ENCODE results near the gene VEGFB.
A peak's percentile ranks its signal among the peaks of the same experiment; 100 is the strongest.

The VEGFB gene

GRCh38 chr11:64251016-64251752 is 16.8 kb downstream of the VEGFB start, which contains the start of gene PLCB3:
Gene PLCB3 (plus strand): TSS chr11:64251530. CDS start chr11:64251650, 120 bp downstream.
- Histone ChIP-seq H3K4me3 (ENCODE audit: low read length in 2 of 2) (peak within 1 kb of the TSS; percentile 81 to 85), H3K36me3 (ENCODE audit: control insufficient read depth in 2 of 2, insufficient read depth in 2 of 2, low read length in 2 of 2) (peaks cover 17% of the 10 kb centered on the region in 2 donors), H3K4me1 (ENCODE audit: control insufficient read depth in 2 of 2, insufficient read depth in 2 of 2, low read length in 2 of 2) (peaks cover 30% of the 10 kb centered on the region in 2 donors), H3K9ac (ENCODE audit: low read depth in 1 of 2, low read length in 2 of 2) (peak within 1 kb of the TSS; percentile 84 to 93), H3K9me3 (ENCODE audit: control insufficient read depth in 2 of 2, low read length in 2 of 2) (no peaks in the 10 kb centered on the region), H3K27me3 (ENCODE audit: control insufficient read depth in 2 of 2, insufficient read depth in 2 of 2, low read length in 2 of 2) (no peaks in the 10 kb centered on the region), H3K27ac (ENCODE audit: low read depth in 2 of 2, low read length in 2 of 2) (peak within 1 kb of the TSS; percentile 85 to 86)

DNA sequence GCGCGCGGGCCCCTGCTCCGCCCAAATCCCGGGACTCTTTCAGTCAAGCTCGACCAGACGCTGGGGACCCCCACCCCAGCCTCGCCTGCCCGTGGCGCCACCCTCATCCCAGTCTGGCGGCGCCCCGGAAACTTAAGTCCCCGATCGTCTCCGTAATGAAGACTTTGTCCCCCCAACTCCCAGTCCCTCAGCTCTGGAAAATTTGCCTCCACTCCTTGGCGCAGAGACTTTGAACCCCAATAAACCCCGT is 17.3 kb downstream of the VEGFB start:
- Histone ChIP-seq H3K9ac (ENCODE audit: low read depth in 1 of 2, low read length in 2 of 2) (peak overlapping the region; percentile 84 to 93), H3K4me1 (ENCODE audit: control insufficient read depth in 2 of 2, insufficient read depth in 2 of 2, low read length in 2 of 2) (peaks cover 30% of the 10 kb centered on the region in 2 donors), H3K4me3 (ENCODE audit: low read length in 2 of 2) (peak overlapping the region; percentile 81 to 85), H3K36me3 (ENCODE audit: control insufficient read depth in 2 of 2, insufficient read depth in 2 of 2, low read length in 2 of 2) (peaks cover 22% of the 10 kb centered on the region in 2 donors), H3K27ac (ENCODE audit: low read depth in 2 of 2, low read length in 2 of 2) (peak overlapping the region; percentile 85 to 86), H3K27me3 (ENCODE audit: control insufficient read depth in 2 of 2, insufficient read depth in 2 of 2, low read length in 2 of 2) (no peaks in the 10 kb centered on the region), H3K9me3 (ENCODE audit: control insufficient read depth in 2 of 2, low read length in 2 of 2) (no peaks in the 10 kb centered on the region)

DNA sequence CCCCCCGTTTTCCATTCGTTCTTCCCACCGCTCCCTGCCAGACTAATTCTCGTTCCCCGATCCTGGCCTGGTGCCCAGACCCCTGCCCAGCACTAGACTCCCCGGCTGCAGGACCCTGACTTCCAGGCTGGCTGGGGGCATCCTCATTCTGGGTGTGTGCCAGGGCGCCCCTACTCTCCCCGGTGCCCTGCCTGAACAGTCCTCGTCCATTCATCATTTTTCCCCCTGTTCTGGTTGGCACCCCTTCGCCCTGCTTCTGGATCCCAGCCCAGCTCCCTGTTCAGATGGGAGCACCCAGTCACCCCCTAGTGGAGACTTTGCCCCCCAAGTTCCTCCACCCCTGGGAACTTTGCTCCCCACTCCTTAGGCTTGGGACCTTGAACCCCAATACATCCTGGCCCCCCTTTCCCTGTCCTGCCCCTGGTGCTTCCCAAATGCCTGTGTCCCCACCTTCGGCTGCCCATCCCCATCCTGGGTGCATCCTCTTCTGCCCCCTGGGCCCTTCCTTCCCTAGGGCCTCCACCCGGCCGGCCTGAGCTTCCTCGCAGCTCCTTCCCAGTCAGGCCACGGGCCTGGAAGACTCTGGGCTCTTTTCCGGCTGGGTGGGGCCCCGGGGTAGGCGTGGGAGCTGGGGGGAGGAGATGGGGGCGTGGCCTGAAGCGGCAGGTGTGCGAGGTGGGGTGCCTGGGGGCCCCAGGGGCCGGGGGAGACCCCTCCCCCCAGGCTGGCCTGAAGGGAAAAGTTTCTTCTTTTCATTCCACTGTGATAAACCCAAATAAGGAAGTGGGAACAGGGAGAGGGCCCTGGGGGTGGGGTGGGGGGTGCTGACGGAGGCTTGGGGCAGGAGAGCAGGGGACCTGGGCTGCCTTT is 17.9 kb downstream of the VEGFB start:
- Histone ChIP-seq H3K36me3 (ENCODE audit: control insufficient read depth in 2 of 2, insufficient read depth in 2 of 2, low read length in 2 of 2) (peaks cover 22 to 23% of the 10 kb centered on the region in 2 donors), H3K4me1 (ENCODE audit: control insufficient read depth in 2 of 2, insufficient read depth in 2 of 2, low read length in 2 of 2) (peaks cover 26 to 30% of the 10 kb centered on the region in 2 donors), H3K9ac (ENCODE audit: low read depth in 1 of 2, low read length in 2 of 2) (peak overlapping the region; percentile 84 to 93), H3K27me3 (ENCODE audit: control insufficient read depth in 2 of 2, insufficient read depth in 2 of 2, low read length in 2 of 2) (no peaks in the 10 kb centered on the region), H3K4me3 (ENCODE audit: low read length in 2 of 2) (peak overlapping the region; percentile 81 to 85), H3K27ac (ENCODE audit: low read depth in 2 of 2, low read length in 2 of 2) (peak overlapping the region; percentile 85 to 86), H3K9me3 (ENCODE audit: control insufficient read depth in 2 of 2, low read length in 2 of 2) (no peaks in the 10 kb centered on the region)

DNA sequence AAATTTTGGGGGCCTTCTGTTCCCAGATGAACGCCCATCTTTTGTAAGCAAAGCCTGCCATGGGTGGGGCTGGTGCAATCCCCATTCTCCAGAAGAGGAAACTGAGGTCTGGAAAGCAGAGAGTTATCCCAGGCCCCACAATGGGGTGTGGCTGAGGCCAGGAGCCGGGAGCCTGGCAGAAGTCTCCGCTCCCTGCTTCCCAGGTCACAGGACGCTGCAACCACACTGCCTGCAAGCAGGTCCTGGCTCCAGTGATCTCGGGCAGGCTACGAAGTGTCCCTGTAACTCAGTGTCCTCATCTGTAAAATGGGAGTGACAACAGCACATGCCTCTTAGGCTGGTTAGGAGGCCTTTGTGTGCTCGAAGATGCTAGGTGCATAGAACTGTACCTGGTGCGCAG is 18.7 kb downstream of the VEGFB start:
- Histone ChIP-seq H3K9me3 (ENCODE audit: control insufficient read depth in 2 of 2, low read length in 2 of 2) (no peaks in the 10 kb centered on the region), H3K36me3 (ENCODE audit: control insufficient read depth in 2 of 2, insufficient read depth in 2 of 2, low read length in 2 of 2) (peaks cover 22 to 27% of the 10 kb centered on the region in 2 donors), H3K4me3 (ENCODE audit: low read length in 2 of 2) (peak overlapping the region; percentile 37 to 81), H3K4me1 (ENCODE audit: control insufficient read depth in 2 of 2, insufficient read depth in 2 of 2, low read length in 2 of 2) (peaks cover 20 to 25% of the 10 kb centered on the region in 2 donors), H3K27me3 (ENCODE audit: control insufficient read depth in 2 of 2, insufficient read depth in 2 of 2, low read length in 2 of 2) (no peaks in the 10 kb centered on the region), H3K9ac (ENCODE audit: low read depth in 1 of 2, low read length in 2 of 2) (peak overlapping the region in 1 of 2 donors; percentile 57), H3K27ac (ENCODE audit: low read depth in 2 of 2, low read length in 2 of 2) (peak overlapping the region in 1 of 2 donors; percentile 85)

DNA sequence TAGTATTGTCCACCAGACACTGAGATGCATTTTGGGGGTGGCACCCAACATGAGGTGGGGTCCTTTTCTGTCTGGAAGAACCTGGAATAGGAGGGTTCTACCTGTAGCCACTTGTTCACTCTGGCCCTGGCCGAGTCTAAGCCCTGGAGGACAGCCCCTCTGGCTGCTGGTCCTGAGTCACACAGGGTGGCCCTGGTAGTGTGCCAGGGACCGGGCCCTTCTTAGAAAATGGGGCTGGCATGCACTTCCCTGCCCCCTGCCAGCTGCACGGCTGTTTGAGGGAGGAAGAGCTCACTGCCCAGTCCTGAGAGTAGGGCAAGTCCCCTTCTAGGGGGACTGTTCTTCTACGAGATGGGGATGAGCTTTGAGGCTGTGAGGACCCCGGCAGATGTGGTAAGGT is 19.1 kb downstream of the VEGFB start:
- peak overlapping the region in 1 of 2 donors; percentile 57 for H3K9ac ChIP-seq (ENCODE audit: low read depth in 1 of 2, low read length in 2 of 2)
- H3K36me3 ChIP-seq (ENCODE audit: control insufficient read depth in 2 of 2, insufficient read depth in 2 of 2, low read length in 2 of 2): peaks cover 22 to 32% of the 10 kb centered on the region in 2 donors
- H3K4me1 ChIP-seq (ENCODE audit: control insufficient read depth in 2 of 2, insufficient read depth in 2 of 2, low read length in 2 of 2): peaks cover 20 to 23% of the 10 kb centered on the region in 2 donors
- H3K4me3 ChIP-seq (ENCODE audit: low read length in 2 of 2): peak overlapping the region in 1 of 2 donors; percentile 37
- H3K27me3 ChIP-seq (ENCODE audit: control insufficient read depth in 2 of 2, insufficient read depth in 2 of 2, low read length in 2 of 2): no peaks in the 10 kb centered on the region
- H3K27ac ChIP-seq (ENCODE audit: low read depth in 2 of 2, low read length in 2 of 2): no peak overlapping the region
- H3K9me3 ChIP-seq (ENCODE audit: control insufficient read depth in 2 of 2, low read length in 2 of 2): no peaks in the 10 kb centered on the region

GRCh38 chr11:64254326-64254725 is 19.9 kb downstream of the VEGFB start:
- Histone ChIP-seq H3K36me3 (ENCODE audit: control insufficient read depth in 2 of 2, insufficient read depth in 2 of 2, low read length in 2 of 2) (peaks cover 28 to 37% of the 10 kb centered on the region in 2 donors), H3K27ac (ENCODE audit: low read depth in 2 of 2, low read length in 2 of 2) (no peak overlapping the region), H3K27me3 (ENCODE audit: control insufficient read depth in 2 of 2, insufficient read depth in 2 of 2, low read length in 2 of 2) (no peaks in the 10 kb centered on the region), H3K9ac (ENCODE audit: low read depth in 1 of 2, low read length in 2 of 2) (no peak overlapping the region), H3K4me1 (ENCODE audit: control insufficient read depth in 2 of 2, insufficient read depth in 2 of 2, low read length in 2 of 2) (peaks cover 20 to 23% of the 10 kb centered on the region in 2 donors), H3K9me3 (ENCODE audit: control insufficient read depth in 2 of 2, low read length in 2 of 2) (no peaks in the 10 kb centered on the region), H3K4me3 (ENCODE audit: low read length in 2 of 2) (no peak overlapping the region)

DNA sequence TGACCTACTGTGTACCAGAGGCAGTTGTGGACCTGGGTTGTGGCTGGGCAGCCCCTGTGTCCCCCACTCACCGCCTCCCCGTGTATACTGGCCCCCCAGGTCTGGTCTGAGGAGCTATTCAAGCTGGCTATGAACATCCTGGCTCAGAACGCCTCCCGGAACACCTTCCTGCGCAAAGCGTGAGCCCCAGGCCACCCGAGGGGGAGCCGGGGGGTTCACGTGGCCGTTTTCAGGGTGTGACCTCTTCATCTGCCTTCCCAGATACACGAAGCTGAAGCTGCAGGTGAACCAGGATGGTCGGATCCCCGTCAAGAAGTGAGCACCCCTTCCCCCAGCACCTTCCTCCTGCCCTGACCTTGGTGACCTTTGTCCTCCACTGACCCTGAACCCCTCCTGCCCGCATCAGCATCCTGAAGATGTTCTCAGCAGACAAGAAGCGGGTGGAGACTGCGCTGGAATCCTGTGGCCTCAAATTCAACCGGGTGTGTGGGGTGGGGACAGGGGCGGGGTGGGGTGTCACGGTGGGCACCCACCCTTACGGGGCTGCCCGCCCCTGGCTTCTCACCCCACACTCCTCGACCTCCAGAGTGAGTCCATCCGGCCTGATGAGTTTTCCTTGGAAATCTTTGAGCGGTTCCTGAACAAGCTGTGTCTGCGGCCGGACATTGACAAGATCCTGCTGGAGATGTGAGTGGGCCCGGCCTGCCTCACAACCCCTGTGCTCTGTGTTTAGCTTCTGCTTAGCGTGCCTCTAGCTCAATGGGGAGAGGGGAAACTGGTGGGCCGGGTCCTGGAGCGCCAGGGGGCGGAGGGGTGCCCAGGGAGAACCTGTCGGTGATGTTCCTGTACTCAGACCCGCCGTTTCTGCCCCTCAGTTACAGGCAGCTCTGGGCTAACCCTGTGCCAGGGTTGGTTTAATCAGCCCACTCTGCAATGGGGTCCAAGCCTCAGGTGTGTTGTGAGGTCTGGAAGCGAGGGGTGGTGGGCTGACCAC is 21.0 kb downstream of the VEGFB start:
- Histone ChIP-seq H3K4me3 (ENCODE audit: low read length in 2 of 2) (no peak overlapping the region), H3K36me3 (ENCODE audit: control insufficient read depth in 2 of 2, insufficient read depth in 2 of 2, low read length in 2 of 2) (peaks cover 39 to 47% of the 10 kb centered on the region in 2 donors), H3K27ac (ENCODE audit: low read depth in 2 of 2, low read length in 2 of 2) (no peak overlapping the region), H3K27me3 (ENCODE audit: control insufficient read depth in 2 of 2, insufficient read depth in 2 of 2, low read length in 2 of 2) (no peaks in the 10 kb centered on the region), H3K9me3 (ENCODE audit: control insufficient read depth in 2 of 2, low read length in 2 of 2) (no peaks in the 10 kb centered on the region), H3K4me1 (ENCODE audit: control insufficient read depth in 2 of 2, insufficient read depth in 2 of 2, low read length in 2 of 2) (peaks cover 20 to 23% of the 10 kb centered on the region in 2 donors), H3K9ac (ENCODE audit: low read depth in 1 of 2, low read length in 2 of 2) (no peak overlapping the region)

- H3K4me1 ChIP-seq (ENCODE audit: control insufficient read depth in 2 of 2, insufficient read depth in 2 of 2, low read length in 2 of 2): peaks cover 14 to 17% of the 10 kb centered on the region in 2 donors
- H3K36me3 ChIP-seq (ENCODE audit: control insufficient read depth in 2 of 2, insufficient read depth in 2 of 2, low read length in 2 of 2): peaks cover 41 to 50% of the 10 kb centered on the region in 2 donors
- H3K9ac ChIP-seq (ENCODE audit: low read depth in 1 of 2, low read length in 2 of 2): no peak overlapping the region
- no peak overlapping the region for H3K4me3 ChIP-seq (ENCODE audit: low read length in 2 of 2)
- no peaks in the 10 kb centered on the region for H3K27me3 ChIP-seq (ENCODE audit: control insufficient read depth in 2 of 2, insufficient read depth in 2 of 2, low read length in 2 of 2)
- H3K9me3 ChIP-seq (ENCODE audit: control insufficient read depth in 2 of 2, low read length in 2 of 2): no peaks in the 10 kb centered on the region
- no peak overlapping the region for H3K27ac ChIP-seq (ENCODE audit: low read depth in 2 of 2, low read length in 2 of 2)
Observed at GRCh38 chr11:64256300-64256699, 21.9 kb downstream of the VEGFB start.

GRCh38 chr11:64258356-64258755 is 24.0 kb downstream of the VEGFB start:
- H3K9ac ChIP-seq (ENCODE audit: low read depth in 1 of 2, low read length in 2 of 2): no peak overlapping the region
- no peaks in the 10 kb centered on the region for H3K9me3 ChIP-seq (ENCODE audit: control insufficient read depth in 2 of 2, low read length in 2 of 2)
- peaks cover 2 to 6% of the 10 kb centered on the region in 2 donors for H3K4me1 ChIP-seq (ENCODE audit: control insufficient read depth in 2 of 2, insufficient read depth in 2 of 2, low read length in 2 of 2)
- peaks cover 59 to 68% of the 10 kb centered on the region in 2 donors for H3K36me3 ChIP-seq (ENCODE audit: control insufficient read depth in 2 of 2, insufficient read depth in 2 of 2, low read length in 2 of 2)
- no peak overlapping the region for H3K4me3 ChIP-seq (ENCODE audit: low read length in 2 of 2)
- H3K27ac ChIP-seq (ENCODE audit: low read depth in 2 of 2, low read length in 2 of 2): no peak overlapping the region
- no peaks in the 10 kb centered on the region for H3K27me3 ChIP-seq (ENCODE audit: control insufficient read depth in 2 of 2, insufficient read depth in 2 of 2, low read length in 2 of 2)

Measured in mucosa of rectum (tissue), 2 donors.